T-cell (primary cell): Measurements from ENCODE around the gene ZGRF1. TPM values are rescaled to one million over a fixed set of nuclear protein-coding genes. Genes with fewer than 3 reads are reported as not detected.

Experiments used
- ATAC-seq, 4 experiments: fragments of 200-7000 bp in 3 of 4; fragments of 150-1000 bp in 1 of 4; cut with Tn5 transposase; replicated peaks in 1 of 4; 1 replicate in 3 of 4; 2 replicates in 1 of 4; pipeline ENCODE4 v1.10.0; 2021; ENCODE audit warnings: moderate library complexity in 3 of 4, mild to moderate bottlenecking in 2 of 4, moderate number of reproducible peaks in 1 of 4
- CTCF ChIA-PET, 2 donors: fragments of 300-600 bp; sonication (Branson Sonifier 250); formaldehyde crosslinking; loops; one replicate each; lab custom pipeline; 2022; ENCODE audit warnings: antibody characterized with exemption in 2 of 2; lab: Charles Lee
- POLR2A ChIA-PET, 2 donors: fragments of 300-600 bp; sonication (Branson Sonifier 250); formaldehyde crosslinking; loops; one replicate each; lab custom pipeline; 2022; ENCODE audit warnings: antibody characterized with exemption in 2 of 2; lab: Charles Lee
- DNase-seq, 35 experiments: peaks; one replicate each; pipeline versions ENCODE4 v3.0.0 to v3.0.0-alpha.2; 2013 to 2023
- H3K27ac ChIP-seq: one replicate; pipeline ENCODE4 v1.5.1; 2013; ENCODE audit warnings: low read length
- H3K27me3 ChIP-seq, 2 experiments: replicated peaks in 1 of 2; 1 replicate in 1 of 2; 2 replicates in 1 of 2; pipeline versions ENCODE4 v1.6.1 to v1.7.0; 2013; ENCODE audit warnings: low read length in 1 of 2, mixed read lengths in 1 of 2; ENCODE audit not compliant: control insufficient read depth in 2 of 2, insufficient read depth in 2 of 2; ENCODE audit errors: extremely low read depth in 1 of 2
- H3K36me3 ChIP-seq, 2 donors: 1 replicate in 1 of 2; 2 replicates in 1 of 2; pipeline versions ENCODE4 v1.6.1 to v1.7.0; 2013; ENCODE audit warnings: low read length in 1 of 2; ENCODE audit not compliant: control insufficient read depth in 2 of 2, insufficient read depth in 1 of 2; ENCODE audit errors: extremely low read depth in 1 of 2
- H3K4me1 ChIP-seq, 2 experiments: 1 replicate in 1 of 2; 2 replicates in 1 of 2; pipeline versions ENCODE4 v1.6.1 to v1.7.0; 2013; ENCODE audit warnings: low read length in 2 of 2, mixed read lengths in 1 of 2; ENCODE audit not compliant: insufficient read depth in 2 of 2, control insufficient read depth in 1 of 2; ENCODE audit errors: extremely low read depth in 1 of 2
- H3K4me3 ChIP-seq, 2 donors: 1 replicate in 1 of 2; 2 replicates in 1 of 2; pipeline versions ENCODE4 v1.5.1 to v1.7.0; 2013; ENCODE audit warnings: mild to moderate bottlenecking in 2 of 2, low read length in 1 of 2, moderate library complexity in 1 of 2; ENCODE audit not compliant: control insufficient read depth in 1 of 2; ENCODE audit errors: extremely low read depth in 1 of 2
- H3K9me3 ChIP-seq: 2 replicates; pipeline ENCODE4 v1.7.0; 2013
- H3K27ac Mint-ChIP-seq, 2 donors: one replicate each; pipeline ENCODE4 v1.8.0; 2020 to 2021; ENCODE audit warnings: mild to moderate bottlenecking in 2 of 2, mixed read lengths in 2 of 2
- H3K27me3 Mint-ChIP-seq, 2 donors: one replicate each; pipeline ENCODE4 v1.8.0; 2021 to 2022; ENCODE audit warnings: mixed read lengths in 2 of 2
- H3K36me3 Mint-ChIP-seq: one replicate; pipeline ENCODE4 v1.8.0; 2021; ENCODE audit warnings: mixed read lengths
- H3K4me1 Mint-ChIP-seq, 3 donors: one replicate each; pipeline ENCODE4 v1.8.0; 2020 to 2022; ENCODE audit warnings: mixed read lengths in 3 of 3, mild to moderate bottlenecking in 1 of 3
- H3K4me3 Mint-ChIP-seq, 3 donors: one replicate each; pipeline ENCODE4 v1.8.0; 2020 to 2022; ENCODE audit warnings: mild to moderate bottlenecking in 3 of 3, mixed read lengths in 3 of 3, moderate library complexity in 3 of 3
- H3K9me3 Mint-ChIP-seq, 3 donors: one replicate each; pipeline ENCODE4 v1.8.0; 2020 to 2022; ENCODE audit warnings: mixed read lengths in 3 of 3
- WGBS: methylation state at CpG from one replicate; pipeline ENCODE4 v1.1.5; 2013; ENCODE audit warnings: missing lambda C conversion rate; ENCODE audit not compliant: insufficient coverage; 5-methylcytosine and 5-hydroxymethylcytosine counted together
- total RNA-seq, 35 experiments: library from RNA in 6 of 35; stranded (reverse) in 6 of 35; fragments of 120-200 nt in 1 of 35; gene quantifications; one replicate each; pipeline versions ENCODE4 v1.2.1 to v1.2.4 and lab custom pipeline; 2013 to 2026

Gene ZGRF1
- total RNA-seq, 5 donors from 2014 or later (not counting 1 experiment from before 2014, with no cell fraction given): 7.0 to 11.1 (median 7.9) TPM

- DNase-seq (no peak), ATAC-seq (no peak)
- Mint-ChIP-seq H3K27ac (peak overlapping the region in 1 of 2 donors; percentile 43), H3K27me3 (peaks cover 87 to 89% of the 10 kb centered on the region in 2 donors), H3K4me1 (peaks cover 55 to 79% (median 67%) of the 10 kb centered on the region in 3 donors), H3K36me3 (no peaks in the 10 kb centered on the region), H3K9me3 (peaks cover 0 to 6% (median 0%) of the 10 kb centered on the region in 3 donors), H3K4me3 (peak overlapping the region; percentile 50 to 84 (median 67))
- ChIA-PET CTCF (interaction anchor here (0.9 to 1.3 kb wide), 2 partner anchors 14 to 20 kb away, joined by 3 read pairs; no protein-coding TSS in a partner anchor), POLR2A (no interaction called here)
- peaks cover 52 to 68% of the 10 kb centered on the region in 2 experiments for H3K27me3 ChIP-seq
- H3K4me3 ChIP-seq: no peak overlapping the region
- H3K36me3 ChIP-seq: no peaks in the 10 kb centered on the region
- no CpG with 5 or more reads among the region's 3 CpGs for WGBS
- peaks cover 2% of the 10 kb centered on the region for H3K9me3 ChIP-seq
- no peak overlapping the region for H3K27ac ChIP-seq
- H3K4me1 ChIP-seq: peaks cover 25 to 54% of the 10 kb centered on the region in 2 experiments
Observed at GRCh38 chr4:112517911-112518310, 118.8 kb downstream of the ZGRF1 start.

- no peak overlapping the region for H3K27ac ChIP-seq
- H3K4me1 ChIP-seq: peaks cover 22 to 48% of the 10 kb centered on the region in 2 experiments
- peaks cover 90% of the 10 kb centered on the region in 2 donors for H3K27me3 Mint-ChIP-seq
- peaks cover 2% of the 10 kb centered on the region for H3K9me3 ChIP-seq
- 10% methylated on average over 12 of the region's 20 CpGs for WGBS
- H3K9me3 Mint-ChIP-seq: peaks cover 0 to 6% (median 0%) of the 10 kb centered on the region in 3 donors
- H3K4me3 Mint-ChIP-seq: peak overlapping the region; percentile 50 to 84 (median 67)
- peak overlapping the region in 1 of 2 donors; percentile 10 for H3K27ac Mint-ChIP-seq
- ChIA-PET CTCF (interaction anchor here (0.5 to 1.3 kb wide), 4 partner anchors 13 to 238 kb away, joined by 3 to 4 read pairs (median 3); no protein-coding TSS in a partner anchor), POLR2A (interaction anchor here in 1 of 2 donors (0.5 kb wide), 1 partner anchor 314 kb away, joined by 4 read pairs; no protein-coding TSS in a partner anchor)
- peaks cover 50 to 61% of the 10 kb centered on the region in 2 experiments for H3K27me3 ChIP-seq
- H3K4me3 ChIP-seq: peak overlapping the region in 1 of 2 donors; percentile 46
- H3K4me1 Mint-ChIP-seq: peaks cover 52 to 72% (median 61%) of the 10 kb centered on the region in 3 donors
- H3K36me3 ChIP-seq: no peaks in the 10 kb centered on the region
- ATAC-seq (no peak), DNase-seq (no peak)
- no peaks in the 10 kb centered on the region for H3K36me3 Mint-ChIP-seq
Observed at GRCh38 chr4:112517067-112517634, 119.6 kb downstream of the ZGRF1 start.

GRCh38 chr4:112516471-112517066, 120.1 kb downstream of the ZGRF1 start:
- H3K36me3 Mint-ChIP-seq: no peaks in the 10 kb centered on the region
- no peak for ATAC-seq
- Histone ChIP-seq H3K36me3 (no peaks in the 10 kb centered on the region), H3K4me3 (peak overlapping the region in 1 of 2 donors; percentile 46), H3K9me3 (peaks cover 2% of the 10 kb centered on the region), H3K27me3 (peaks cover 50 to 60% of the 10 kb centered on the region in 2 experiments), H3K4me1 (peaks cover 23 to 48% of the 10 kb centered on the region in 2 experiments), H3K27ac (no peak overlapping the region)
- H3K4me1 Mint-ChIP-seq: peaks cover 49 to 69% (median 62%) of the 10 kb centered on the region in 3 donors
- H3K4me3 Mint-ChIP-seq: peak overlapping the region; percentile 57 to 90 (median 84)
- no peak for DNase-seq
- POLR2A ChIA-PET: no interaction called here
- WGBS: 2% methylated on average over 55 of the region's 55 CpGs
- peaks cover 0 to 6% (median 0%) of the 10 kb centered on the region in 3 donors for H3K9me3 Mint-ChIP-seq
- H3K27ac Mint-ChIP-seq: no peak overlapping the region
- peaks cover 90% of the 10 kb centered on the region in 2 donors for H3K27me3 Mint-ChIP-seq
- CTCF ChIA-PET: interaction anchor here (0.6 to 1.3 kb wide), 4 partner anchors 12 to 250 kb away, joined by 3 to 6 read pairs (median 3); no protein-coding TSS in a partner anchor

- Mint-ChIP-seq H3K4me1 (peaks cover 53 to 69% (median 63%) of the 10 kb centered on the region in 3 donors), H3K27me3 (peaks cover 90% of the 10 kb centered on the region in 2 donors), H3K4me3 (peak within 1 kb of the TSS; percentile 84 to 90 (median 85)), H3K9me3 (peaks cover 0 to 6% (median 0%) of the 10 kb centered on the region in 3 donors), H3K27ac (no peak within 1 kb of the TSS), H3K36me3 (no peaks in the 10 kb centered on the region)
- Histone ChIP-seq H3K9me3 (peaks cover 2% of the 10 kb centered on the region), H3K4me3 (peak within 1 kb of the TSS; percentile 54 to 82), H3K27ac (no peak within 1 kb of the TSS), H3K27me3 (peaks cover 52 to 60% of the 10 kb centered on the region in 2 experiments), H3K36me3 (no peaks in the 10 kb centered on the region), H3K4me1 (peaks cover 25 to 48% of the 10 kb centered on the region in 2 experiments)
- 2% methylated on average over 10 of the region's 15 CpGs for WGBS
- ChIA-PET POLR2A (no interaction called here), CTCF (interaction anchor here (0.6 kb wide), 2 partner anchors 191 to 249 kb away, joined by 3 to 6 read pairs; no protein-coding TSS in a partner anchor)
- no peak for DNase-seq
- no peak for ATAC-seq
Observed at GRCh38 chr4:112516066-112516470, 120.6 kb downstream of the ZGRF1 start, which contains the start of gene NEUROG2. NEUROG2 (minus strand) TSS chr4:112516180; CDS start chr4:112515475, 705 bp downstream.

- CTCF ChIA-PET: no interaction called here
- DNase-seq: peak in 8 of 35 experiments; percentile 15 to 66 (median 28)
- H3K27me3 Mint-ChIP-seq: peaks cover 86 to 87% of the 10 kb centered on the region in 2 donors
Observed at GRCh38 chr4:112515198-112516065, 121.3 kb downstream of the ZGRF1 start.

More at GRCh38 chr4:112515198-112516065, 121.3 kb downstream of the ZGRF1 start:
- no peak overlapping the region for H3K27ac Mint-ChIP-seq
- peaks cover 48 to 60% of the 10 kb centered on the region in 2 experiments for H3K27me3 ChIP-seq
- POLR2A ChIA-PET: no interaction called here
- H3K36me3 ChIP-seq: no peaks in the 10 kb centered on the region
- ATAC-seq: peak; percentile 56 to 76 (median 60)
- peak overlapping the region; percentile 84 to 90 (median 85) for H3K4me3 Mint-ChIP-seq
- H3K4me1 Mint-ChIP-seq: peaks cover 50 to 68% (median 60%) of the 10 kb centered on the region in 3 donors
- under 1% methylated on average over 75 of the region's 96 CpGs for WGBS
- H3K4me1 ChIP-seq: peaks cover 31 to 48% of the 10 kb centered on the region in 2 experiments
- no peak overlapping the region for H3K27ac ChIP-seq
- H3K9me3 Mint-ChIP-seq: peaks cover 0 to 6% (median 0%) of the 10 kb centered on the region in 3 donors
- H3K9me3 ChIP-seq: peaks cover 2% of the 10 kb centered on the region
- peak overlapping the region; percentile 54 to 82 for H3K4me3 ChIP-seq
- H3K36me3 Mint-ChIP-seq: no peaks in the 10 kb centered on the region
